ENCODE data around the gene CACNA1C.

GRCh38 chr12:2531371-2531770 is 478.6 kb downstream of the CACNA1C start:
- TF ChIP-seq CTCF (IDR thresholded peaks at IDR 0.05; ENCODE audit: low read depth, low read length, poor library complexity, severe bottlenecking) = no peak
- no peak for TF ChIP-seq EZH2phosphoT487 (IDR thresholded peaks at IDR 0.05; ENCODE audit: borderline replicate concordance, low read length)

All from DOHH2 (cell line).